HEK293 (cell line): Measurements from ENCODE around the gene HTN1.
"Not testable (repeated sequence)": the region's sequence is repeated elsewhere in the genome, so short reads cannot be mapped to it uniquely, and the experiment has no call there.

ENCODE experiments used
- CTCF ChIA-PET: fragments of 350-600 bp; formaldehyde crosslinking; extraction: SDS; loops from one replicate; lab custom pipeline; 2021; ENCODE audit warnings: antibody characterized with exemption; lab: Yijun Ruan, JAX
- POLR2A ChIA-PET: fragments of 300-600 bp; formaldehyde crosslinking; extraction: SDS; loops from one replicate; lab custom pipeline; 2020; ENCODE audit warnings: antibody characterized with exemption, inconsistent platforms; lab: Yijun Ruan, JAX
- H3K27ac ChIP-seq: fragments of 200-500 bp; sonication (Bioruptor generic); 2 replicates; pipeline ENCODE4 v1.5.1; 2014; ENCODE audit warnings: low read depth, low read length, control low read depth, inconsistent platforms; ENCODE audit errors: extremely low read depth
- H3K36me3 ChIP-seq, 2 experiments: fragments of 200-500 bp in 1 of 2; sonication (Bioruptor generic) in 1 of 2; 1 replicate in 1 of 2; 2 replicates in 1 of 2; pipeline ENCODE4 v1.5.1; 2014 to 2017; ENCODE audit warnings: inconsistent platforms in 2 of 2, low read length in 2 of 2; ENCODE audit not compliant: control insufficient read depth in 2 of 2, insufficient read depth in 1 of 2
- H3K4me1 ChIP-seq: fragments of 200-500 bp; sonication (Bioruptor generic); 2 replicates; pipeline ENCODE4 v1.5.1; 2014; ENCODE audit warnings: mild to moderate bottlenecking, low read length, inconsistent platforms; ENCODE audit not compliant: control insufficient read depth, insufficient read depth
- H3K4me3 ChIP-seq: 2 replicates; pipeline ENCODE4 v1.5.1; 2011; ENCODE audit warnings: low read depth, mild to moderate bottlenecking, control low read depth, low read length, moderate library complexity
- H3K9me3 ChIP-seq: fragments of 200-500 bp; sonication (Bioruptor generic); 2 replicates; pipeline ENCODE4 v1.5.1; 2014; ENCODE audit warnings: low read depth, low read length, inconsistent platforms; ENCODE audit not compliant: control insufficient read depth, insufficient read depth
- HOXA7 ChIP-seq: sonication (generic); formaldehyde crosslinking; IDR thresholded peaks from 2 replicates; pipeline ENCODE4 v1.8.1; 2022; ENCODE audit warnings: missing genetic modification reagents, borderline replicate concordance
- HOXD13 ChIP-seq: sonication (generic); formaldehyde crosslinking; IDR thresholded peaks from 2 replicates; pipeline ENCODE4 v1.8.0; 2022; ENCODE audit warnings: missing genetic modification reagents, borderline replicate concordance
- OVOL3 ChIP-seq: fragments of 450-650 bp; formaldehyde crosslinking; IDR thresholded peaks from 2 replicates; pipeline ENCODE4 v1.5.1; 2016; ENCODE audit warnings: missing biosample characterization, missing genetic modification characterization
- ZBTB20 ChIP-seq: fragments of 450-650 bp; formaldehyde crosslinking; IDR thresholded peaks from 2 replicates; pipeline ENCODE4 v1.5.1; 2016; ENCODE audit warnings: missing biosample characterization, missing genetic modification characterization
- ZNF221 ChIP-seq: fragments of 450-650 bp; formaldehyde crosslinking; IDR thresholded peaks from 2 replicates; pipeline ENCODE4 v1.5.1; 2017; ENCODE audit warnings: missing biosample characterization, missing genetic modification characterization, borderline replicate concordance
- ZNF324 ChIP-seq: fragments of 450-650 bp; formaldehyde crosslinking; IDR thresholded peaks from 2 replicates; pipeline ENCODE4 v1.5.1; 2016; ENCODE audit warnings: missing biosample characterization, missing genetic modification characterization
- ZNF37A ChIP-seq: fragments of 450-650 bp; IDR thresholded peaks from 2 replicates; pipeline ENCODE4 v1.5.1; 2018; ENCODE audit warnings: missing biosample characterization, missing genetic modification characterization
- ZNF473 ChIP-seq: fragments of 450-650 bp; formaldehyde crosslinking; IDR thresholded peaks from 2 replicates; pipeline ENCODE4 v1.5.1; 2017; ENCODE audit warnings: missing biosample characterization, missing genetic modification characterization
- ZNF571 ChIP-seq: fragments of 450-650 bp; formaldehyde crosslinking; IDR thresholded peaks from 2 replicates; pipeline ENCODE4 v1.5.0; 2017; ENCODE audit warnings: missing biosample characterization, missing genetic modification characterization
- ZNF600 ChIP-seq: fragments of 450-650 bp; formaldehyde crosslinking; IDR thresholded peaks from 2 replicates; pipeline ENCODE4 v1.5.1; 2016; ENCODE audit warnings: missing biosample characterization, missing genetic modification characterization
- ZSCAN16 ChIP-seq: fragments of 450-650 bp; formaldehyde crosslinking; IDR thresholded peaks from 2 replicates; pipeline ENCODE4 v1.5.1; 2016; ENCODE audit warnings: missing biosample characterization, missing genetic modification characterization
- TF ChIP-seq, protein P1 (sequence below): fragments of 450-650 bp; formaldehyde crosslinking; IDR thresholded peaks from 2 replicates; pipeline ENCODE4 v1.5.1; 2016; ENCODE audit warnings: missing biosample characterization, missing genetic modification characterization
- TF ChIP-seq, protein P2 (sequence below): fragments of 450-650 bp; formaldehyde crosslinking; IDR thresholded peaks from 2 replicates; pipeline ENCODE4 v1.5.0; 2017; ENCODE audit warnings: missing biosample characterization, missing genetic modification characterization, borderline replicate concordance
- TF ChIP-seq, protein P3 (sequence below): fragments of 450-650 bp; formaldehyde crosslinking; IDR thresholded peaks from 2 replicates; pipeline ENCODE4 v1.5.1; 2016; ENCODE audit warnings: missing biosample characterization, missing genetic modification characterization
- TF ChIP-seq, protein P4 (sequence below): fragments of 450-650 bp; formaldehyde crosslinking; IDR thresholded peaks from 2 replicates; pipeline ENCODE4 v1.5.1; 2016; ENCODE audit warnings: missing biosample characterization, missing genetic modification characterization

Gene HTN1

DNA sequence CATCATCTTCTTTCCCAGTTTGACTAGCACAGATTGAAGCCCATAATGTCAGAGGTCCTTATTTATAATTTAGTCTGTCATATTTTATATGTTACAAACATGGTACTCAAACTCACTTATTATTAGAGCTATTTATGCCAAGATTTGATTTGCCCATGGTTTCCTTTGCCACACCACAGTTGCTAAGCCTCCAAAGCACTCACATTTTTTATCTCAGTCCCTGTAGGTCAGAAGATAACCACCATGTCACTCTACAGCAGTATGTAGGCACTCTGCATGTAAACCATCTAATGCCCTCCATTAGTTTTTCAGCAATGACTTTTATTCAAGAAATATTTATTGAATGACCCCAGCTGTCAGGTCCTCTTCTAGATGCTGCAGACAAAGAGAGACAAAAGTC is 47.7 kb upstream of the HTN1 start (continued):
- TF ChIP-seq, protein P1, sequence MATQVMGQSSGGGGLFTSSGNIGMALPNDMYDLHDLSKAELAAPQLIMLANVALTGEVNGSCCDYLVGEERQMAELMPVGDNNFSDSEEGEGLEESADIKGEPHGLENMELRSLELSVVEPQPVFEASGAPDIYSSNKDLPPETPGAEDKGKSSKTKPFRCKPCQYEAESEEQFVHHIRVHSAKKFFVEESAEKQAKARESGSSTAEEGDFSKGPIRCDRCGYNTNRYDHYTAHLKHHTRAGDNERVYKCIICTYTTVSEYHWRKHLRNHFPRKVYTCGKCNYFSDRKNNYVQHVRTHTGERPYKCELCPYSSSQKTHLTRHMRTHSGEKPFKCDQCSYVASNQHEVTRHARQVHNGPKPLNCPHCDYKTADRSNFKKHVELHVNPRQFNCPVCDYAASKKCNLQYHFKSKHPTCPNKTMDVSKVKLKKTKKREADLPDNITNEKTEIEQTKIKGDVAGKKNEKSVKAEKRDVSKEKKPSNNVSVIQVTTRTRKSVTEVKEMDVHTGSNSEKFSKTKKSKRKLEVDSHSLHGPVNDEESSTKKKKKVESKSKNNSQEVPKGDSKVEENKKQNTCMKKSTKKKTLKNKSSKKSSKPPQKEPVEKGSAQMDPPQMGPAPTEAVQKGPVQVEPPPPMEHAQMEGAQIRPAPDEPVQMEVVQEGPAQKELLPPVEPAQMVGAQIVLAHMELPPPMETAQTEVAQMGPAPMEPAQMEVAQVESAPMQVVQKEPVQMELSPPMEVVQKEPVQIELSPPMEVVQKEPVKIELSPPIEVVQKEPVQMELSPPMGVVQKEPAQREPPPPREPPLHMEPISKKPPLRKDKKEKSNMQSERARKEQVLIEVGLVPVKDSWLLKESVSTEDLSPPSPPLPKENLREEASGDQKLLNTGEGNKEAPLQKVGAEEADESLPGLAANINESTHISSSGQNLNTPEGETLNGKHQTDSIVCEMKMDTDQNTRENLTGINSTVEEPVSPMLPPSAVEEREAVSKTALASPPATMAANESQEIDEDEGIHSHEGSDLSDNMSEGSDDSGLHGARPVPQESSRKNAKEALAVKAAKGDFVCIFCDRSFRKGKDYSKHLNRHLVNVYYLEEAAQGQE: no peak
- TF ChIP-seq ZNF571 (tag by site-specific recombination): no peak
- no peak for TF ChIP-seq ZSCAN16 (tag by site-specific recombination)
- TF ChIP-seq, protein P2, sequence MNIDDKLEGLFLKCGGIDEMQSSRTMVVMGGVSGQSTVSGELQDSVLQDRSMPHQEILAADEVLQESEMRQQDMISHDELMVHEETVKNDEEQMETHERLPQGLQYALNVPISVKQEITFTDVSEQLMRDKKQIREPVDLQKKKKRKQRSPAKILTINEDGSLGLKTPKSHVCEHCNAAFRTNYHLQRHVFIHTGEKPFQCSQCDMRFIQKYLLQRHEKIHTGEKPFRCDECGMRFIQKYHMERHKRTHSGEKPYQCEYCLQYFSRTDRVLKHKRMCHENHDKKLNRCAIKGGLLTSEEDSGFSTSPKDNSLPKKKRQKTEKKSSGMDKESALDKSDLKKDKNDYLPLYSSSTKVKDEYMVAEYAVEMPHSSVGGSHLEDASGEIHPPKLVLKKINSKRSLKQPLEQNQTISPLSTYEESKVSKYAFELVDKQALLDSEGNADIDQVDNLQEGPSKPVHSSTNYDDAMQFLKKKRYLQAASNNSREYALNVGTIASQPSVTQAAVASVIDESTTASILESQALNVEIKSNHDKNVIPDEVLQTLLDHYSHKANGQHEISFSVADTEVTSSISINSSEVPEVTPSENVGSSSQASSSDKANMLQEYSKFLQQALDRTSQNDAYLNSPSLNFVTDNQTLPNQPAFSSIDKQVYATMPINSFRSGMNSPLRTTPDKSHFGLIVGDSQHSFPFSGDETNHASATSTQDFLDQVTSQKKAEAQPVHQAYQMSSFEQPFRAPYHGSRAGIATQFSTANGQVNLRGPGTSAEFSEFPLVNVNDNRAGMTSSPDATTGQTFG (tag by site-specific recombination): no peak
- no peak for TF ChIP-seq ZBTB20
- no peak for TF ChIP-seq HOXD13 (CRISPR knock-in tag)
- TF ChIP-seq ZNF600 (tag by site-specific recombination): no peak
- TF ChIP-seq, protein P3, sequence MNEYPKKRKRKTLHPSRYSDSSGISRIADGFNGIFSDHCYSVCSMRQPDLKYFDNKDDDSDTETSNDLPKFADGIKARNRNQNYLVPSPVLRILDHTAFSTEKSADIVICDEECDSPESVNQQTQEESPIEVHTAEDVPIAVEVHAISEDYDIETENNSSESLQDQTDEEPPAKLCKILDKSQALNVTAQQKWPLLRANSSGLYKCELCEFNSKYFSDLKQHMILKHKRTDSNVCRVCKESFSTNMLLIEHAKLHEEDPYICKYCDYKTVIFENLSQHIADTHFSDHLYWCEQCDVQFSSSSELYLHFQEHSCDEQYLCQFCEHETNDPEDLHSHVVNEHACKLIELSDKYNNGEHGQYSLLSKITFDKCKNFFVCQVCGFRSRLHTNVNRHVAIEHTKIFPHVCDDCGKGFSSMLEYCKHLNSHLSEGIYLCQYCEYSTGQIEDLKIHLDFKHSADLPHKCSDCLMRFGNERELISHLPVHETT (tag by site-specific recombination): no peak
- TF ChIP-seq, protein P4, sequence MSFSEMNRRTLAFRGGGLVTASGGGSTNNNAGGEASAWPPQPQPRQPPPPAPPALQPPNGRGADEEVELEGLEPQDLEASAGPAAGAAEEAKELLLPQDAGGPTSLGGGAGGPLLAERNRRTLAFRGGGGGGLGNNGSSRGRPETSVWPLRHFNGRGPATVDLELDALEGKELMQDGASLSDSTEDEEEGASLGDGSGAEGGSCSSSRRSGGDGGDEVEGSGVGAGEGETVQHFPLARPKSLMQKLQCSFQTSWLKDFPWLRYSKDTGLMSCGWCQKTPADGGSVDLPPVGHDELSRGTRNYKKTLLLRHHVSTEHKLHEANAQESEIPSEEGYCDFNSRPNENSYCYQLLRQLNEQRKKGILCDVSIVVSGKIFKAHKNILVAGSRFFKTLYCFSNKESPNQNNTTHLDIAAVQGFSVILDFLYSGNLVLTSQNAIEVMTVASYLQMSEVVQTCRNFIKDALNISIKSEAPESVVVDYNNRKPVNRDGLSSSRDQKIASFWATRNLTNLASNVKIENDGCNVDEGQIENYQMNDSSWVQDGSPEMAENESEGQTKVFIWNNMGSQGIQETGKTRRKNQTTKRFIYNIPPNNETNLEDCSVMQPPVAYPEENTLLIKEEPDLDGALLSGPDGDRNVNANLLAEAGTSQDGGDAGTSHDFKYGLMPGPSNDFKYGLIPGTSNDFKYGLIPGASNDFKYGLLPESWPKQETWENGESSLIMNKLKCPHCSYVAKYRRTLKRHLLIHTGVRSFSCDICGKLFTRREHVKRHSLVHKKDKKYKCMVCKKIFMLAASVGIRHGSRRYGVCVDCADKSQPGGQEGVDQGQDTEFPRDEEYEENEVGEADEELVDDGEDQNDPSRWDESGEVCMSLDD (tag by site-specific recombination): no peak
- no peak for TF ChIP-seq ZNF324 (tag by site-specific recombination)
- no peak for TF ChIP-seq OVOL3 (tag by site-specific recombination)

DNA sequence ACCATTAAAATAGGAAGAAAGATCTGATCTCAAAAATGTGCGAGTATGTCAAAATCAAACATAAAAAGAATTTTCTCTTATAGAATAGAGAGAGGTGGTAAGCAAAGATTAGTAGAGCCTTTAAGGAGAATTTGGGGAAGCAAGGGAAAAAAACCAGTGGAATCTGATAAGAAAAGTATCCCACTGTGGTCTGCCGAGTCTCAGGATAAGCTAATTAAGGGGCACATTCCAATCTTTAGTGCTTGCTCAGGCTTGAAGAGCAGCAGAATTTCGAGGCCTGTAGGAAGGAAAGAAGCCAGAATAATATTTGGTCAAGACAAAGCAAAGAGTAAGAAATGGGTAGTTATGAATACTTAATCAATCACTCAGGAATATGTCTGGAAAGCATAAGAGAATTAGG is 41.5 kb upstream of the HTN1 start:
- no peaks in the 10 kb centered on the region for H3K9me3 ChIP-seq
- no peaks in the 10 kb centered on the region for H3K4me1 ChIP-seq
- TF ChIP-seq ZNF221 (tag by site-specific recombination) (no peak), ZNF324 (tag by site-specific recombination) (no peak), HOXA7 (CRISPR knock-in tag) (no peak), HOXD13 (CRISPR knock-in tag) (no peak), ZNF37A (no peak), ZNF473 (tag by site-specific recombination) (no peak)
- H3K4me3 ChIP-seq: no peak overlapping the region
- ChIA-PET POLR2A (no interaction called here), CTCF (no interaction called here)
- no peaks in the 10 kb centered on the region for H3K36me3 ChIP-seq
- H3K27ac ChIP-seq: no peak overlapping the region

DNA sequence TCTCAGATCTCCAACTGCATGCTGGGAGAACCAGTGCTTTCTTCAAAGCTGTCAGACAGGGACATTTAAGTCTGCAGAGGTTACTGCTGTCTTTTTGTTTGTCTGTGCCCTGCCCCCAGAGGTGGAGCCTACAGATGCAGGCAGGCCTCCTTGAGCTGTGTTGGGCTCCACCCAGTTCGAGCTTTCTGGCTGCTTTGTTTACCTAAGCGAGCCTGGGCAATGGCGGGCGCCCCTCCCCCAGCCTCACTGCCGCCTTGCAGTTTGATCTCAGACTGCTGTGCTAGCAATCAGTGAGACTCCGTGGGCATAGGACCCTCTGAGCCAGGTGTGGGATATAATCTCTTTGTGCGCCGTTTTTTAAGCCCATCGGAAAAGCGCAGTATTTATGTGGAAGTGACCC is 31.2 kb upstream of the HTN1 start:
- H3K4me1 ChIP-seq, CTCF ChIA-PET, POLR2A ChIA-PET, H3K27ac ChIP-seq, H3K36me3 ChIP-seq, H3K4me3 ChIP-seq, H3K9me3 ChIP-seq: not testable (repeated sequence)
